Measurements from ENCODE around the gene TMEM131. TPM values are rescaled to one million over a fixed set of nuclear protein-coding genes. Genes with fewer than 3 reads are reported as not detected.

Gene TMEM131
- total RNA-seq, 2 donors from 2014 or later: 20.0 to 21.4 TPM

DNA sequence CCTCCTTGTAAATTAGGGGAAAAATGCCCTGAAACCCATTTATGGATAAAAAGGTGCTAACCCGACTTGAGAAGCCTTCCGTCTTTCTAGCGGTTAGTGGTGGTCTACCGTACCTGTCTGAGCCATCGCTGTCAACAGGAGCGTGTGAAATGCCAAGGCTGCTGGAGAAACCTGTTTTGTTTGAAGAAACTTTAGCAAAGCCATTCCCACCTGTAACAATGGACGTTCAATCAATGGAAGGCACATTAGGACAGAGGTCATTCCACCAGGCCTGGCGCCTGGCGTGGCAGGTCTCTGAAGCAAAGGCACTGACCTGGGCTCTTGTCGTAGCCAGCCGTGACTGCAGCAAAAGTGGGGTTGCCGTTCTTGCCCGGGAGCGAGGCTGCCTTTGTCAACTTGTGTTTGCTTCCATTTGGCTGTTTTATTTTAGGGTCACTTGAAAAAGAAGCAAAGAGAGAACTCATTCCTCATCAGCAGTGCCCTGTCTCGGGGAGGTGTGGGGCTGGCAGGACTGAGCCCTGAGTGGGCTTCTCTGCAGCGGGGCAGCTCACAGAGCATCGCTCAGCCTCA lies 235.2 kb downstream of the TMEM131 start:
- Histone ChIP-seq H3K4me1 (no peaks in the 10 kb centered on the region), H3K9me3 (no peaks in the 10 kb centered on the region), H3K36me3 (replicated peaks in 1 of 2; ENCODE audit: insufficient read depth in 1 of 2, low read depth in 2 of 2) (peaks cover 0 to 40% of the 10 kb centered on the region in 2 donors), H3K4me3 (no peak overlapping the region), H3K27ac (no peak overlapping the region), H3K27me3 (no peaks in the 10 kb centered on the region)
- no peak for TF ChIP-seq POLR2A (IDR thresholded peaks at IDR 0.05)
- TF ChIP-seq, protein P1, sequence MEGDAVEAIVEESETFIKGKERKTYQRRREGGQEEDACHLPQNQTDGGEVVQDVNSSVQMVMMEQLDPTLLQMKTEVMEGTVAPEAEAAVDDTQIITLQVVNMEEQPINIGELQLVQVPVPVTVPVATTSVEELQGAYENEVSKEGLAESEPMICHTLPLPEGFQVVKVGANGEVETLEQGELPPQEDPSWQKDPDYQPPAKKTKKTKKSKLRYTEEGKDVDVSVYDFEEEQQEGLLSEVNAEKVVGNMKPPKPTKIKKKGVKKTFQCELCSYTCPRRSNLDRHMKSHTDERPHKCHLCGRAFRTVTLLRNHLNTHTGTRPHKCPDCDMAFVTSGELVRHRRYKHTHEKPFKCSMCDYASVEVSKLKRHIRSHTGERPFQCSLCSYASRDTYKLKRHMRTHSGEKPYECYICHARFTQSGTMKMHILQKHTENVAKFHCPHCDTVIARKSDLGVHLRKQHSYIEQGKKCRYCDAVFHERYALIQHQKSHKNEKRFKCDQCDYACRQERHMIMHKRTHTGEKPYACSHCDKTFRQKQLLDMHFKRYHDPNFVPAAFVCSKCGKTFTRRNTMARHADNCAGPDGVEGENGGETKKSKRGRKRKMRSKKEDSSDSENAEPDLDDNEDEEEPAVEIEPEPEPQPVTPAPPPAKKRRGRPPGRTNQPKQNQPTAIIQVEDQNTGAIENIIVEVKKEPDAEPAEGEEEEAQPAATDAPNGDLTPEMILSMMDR (IDR thresholded peaks at IDR 0.05): no peak
- DNase-seq (no peak), ATAC-seq (no peak)
- intact Hi-C loops (cut with DNase I): no loop called here
- WGBS, 2 donors: 88 to 93% methylated on average over 15 to 16 of the region's 17 CpGs

- 89 to 91% methylated on average over 9 of the region's 9 CpGs for WGBS, 2 donors
- Histone ChIP-seq H3K4me3 (no peak overlapping the region), H3K27me3 (no peaks in the 10 kb centered on the region), H3K9me3 (no peaks in the 10 kb centered on the region), H3K4me1 (no peaks in the 10 kb centered on the region), H3K36me3 (replicated peaks in 1 of 2; ENCODE audit: insufficient read depth in 1 of 2, low read depth in 2 of 2) (peaks cover 0 to 37% of the 10 kb centered on the region in 2 donors), H3K27ac (no peak overlapping the region)
- intact Hi-C loops (cut with DNase I): no loop called here
- ATAC-seq: no peak
- no peak for TF ChIP-seq POLR2A (IDR thresholded peaks at IDR 0.05)
- TF ChIP-seq, protein P1 (IDR thresholded peaks at IDR 0.05): no peak
- DNase-seq: no peak
These were observed 235.9 kb downstream of the TMEM131 start for GRCh38 chr2:97759727-97760407.

DNA sequence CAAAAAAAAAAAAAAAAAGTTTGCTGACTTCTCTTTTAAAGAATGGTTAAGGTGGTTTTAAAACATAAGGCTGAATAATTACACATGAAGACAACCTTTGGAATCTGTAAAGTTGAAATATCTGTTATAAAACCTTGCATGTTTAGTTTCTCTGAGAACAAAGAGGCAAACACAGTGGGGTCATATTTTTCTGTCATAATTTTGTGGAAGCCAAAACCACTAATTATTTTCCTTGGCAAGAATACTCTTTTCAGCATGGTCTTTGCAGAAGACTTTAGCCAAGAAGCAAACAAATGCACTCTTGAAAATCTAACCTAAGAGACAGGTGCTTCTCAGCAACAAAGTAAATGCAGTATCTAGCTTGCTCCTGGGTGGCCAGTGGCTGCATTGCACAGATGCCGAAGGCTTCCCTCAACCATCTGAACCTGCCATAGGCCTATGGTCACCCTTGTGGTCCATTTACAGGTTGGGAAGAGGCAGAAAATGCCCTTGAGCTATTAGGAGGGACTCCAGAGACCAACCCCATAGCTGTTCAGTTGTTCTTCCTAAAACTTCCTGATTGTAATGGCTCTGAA lies 237.5 kb downstream of the TMEM131 start:
- Histone ChIP-seq H3K9me3 (no peaks in the 10 kb centered on the region), H3K4me3 (no peak overlapping the region), H3K36me3 (replicated peaks in 1 of 2; ENCODE audit: insufficient read depth in 1 of 2, low read depth in 2 of 2) (peaks cover 0 to 34% of the 10 kb centered on the region in 2 donors), H3K27me3 (no peaks in the 10 kb centered on the region), H3K27ac (no peak overlapping the region), H3K4me1 (no peaks in the 10 kb centered on the region)
- ATAC-seq (no peak), DNase-seq (no peak)
- 80 to 100% methylated on average over 1 of the region's 1 CpG for WGBS, 2 donors
- intact Hi-C loops (cut with DNase I): no loop called here
- no peak for TF ChIP-seq POLR2A (IDR thresholded peaks at IDR 0.05)
- TF ChIP-seq, protein P1 (IDR thresholded peaks at IDR 0.05): no peak

- no peak for DNase-seq
- Histone ChIP-seq H3K27me3 (no peaks in the 10 kb centered on the region), H3K4me3 (no peak overlapping the region), H3K4me1 (no peaks in the 10 kb centered on the region), H3K9me3 (no peaks in the 10 kb centered on the region), H3K27ac (no peak overlapping the region), H3K36me3 (replicated peaks in 1 of 2; ENCODE audit: insufficient read depth in 1 of 2, low read depth in 2 of 2) (peaks cover 0 to 34% of the 10 kb centered on the region in 2 donors)
- no peak for ATAC-seq
- intact Hi-C loops (cut with DNase I): no loop called here
- TF ChIP-seq, protein P1 (IDR thresholded peaks at IDR 0.05): no peak
- no peak for TF ChIP-seq POLR2A (IDR thresholded peaks at IDR 0.05)
- 93 to 94% methylated on average over 18 of the region's 18 CpGs for WGBS, 2 donors
These were observed 238.7 kb downstream of the TMEM131 start for GRCh38 chr2:97757062-97757461.
